Endothelial cell of umbilical vein (primary cell): Measurements from ENCODE around the gene FBXW4.

ENCODE experiments used
- MAX ChIP-seq: IDR thresholded peaks from 2 replicates; pipeline ENCODE4 v1.6.1; 2011; ENCODE audit not compliant: insufficient read depth, insufficient read length
- POLR2A ChIP-seq: IDR thresholded peaks from 2 replicates; pipeline ENCODE4 v1.6.1; 2012; ENCODE audit warnings: low read depth, mild to moderate bottlenecking, control low read depth, low read length

- TF ChIP-seq POLR2A (no peak), MAX (no peak)
Measured at GRCh38 chr10:101618871-101619270, 76.1 kb downstream of the FBXW4 start.
